ENCODE measurements around the gene BCKDHB. TPM values are rescaled to one million over a fixed set of nuclear protein-coding genes. Genes with fewer than 3 reads are reported as not detected.

Gene BCKDHB
- total and polyA plus RNA-seq, 10 donors, result 6.3 to 16.4 (median 11.0) TPM

DNA sequence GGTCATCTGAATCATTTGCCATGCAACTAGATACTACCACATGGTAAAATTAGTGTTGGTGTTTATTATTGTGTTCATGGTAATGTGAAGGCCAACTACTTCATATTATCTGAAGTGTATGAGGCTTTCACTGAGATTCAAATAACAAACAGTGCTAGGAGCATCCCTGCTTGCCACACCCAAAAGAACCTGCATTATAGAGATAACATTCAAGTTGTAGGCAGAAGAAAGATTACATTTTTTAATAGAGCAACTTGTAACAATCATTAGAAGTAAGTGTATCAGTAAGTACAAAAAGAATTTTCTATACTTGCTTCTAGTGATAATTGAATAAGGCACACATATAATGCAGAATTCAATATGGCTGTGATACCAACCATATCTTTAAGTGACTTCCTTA lies 49.8 kb downstream of the BCKDHB start:
- no peaks in the 10 kb centered on the region for H3K36me3 ChIP-seq
- no peak overlapping the region for H3K27ac ChIP-seq
- TF ChIP-seq, protein P1, sequence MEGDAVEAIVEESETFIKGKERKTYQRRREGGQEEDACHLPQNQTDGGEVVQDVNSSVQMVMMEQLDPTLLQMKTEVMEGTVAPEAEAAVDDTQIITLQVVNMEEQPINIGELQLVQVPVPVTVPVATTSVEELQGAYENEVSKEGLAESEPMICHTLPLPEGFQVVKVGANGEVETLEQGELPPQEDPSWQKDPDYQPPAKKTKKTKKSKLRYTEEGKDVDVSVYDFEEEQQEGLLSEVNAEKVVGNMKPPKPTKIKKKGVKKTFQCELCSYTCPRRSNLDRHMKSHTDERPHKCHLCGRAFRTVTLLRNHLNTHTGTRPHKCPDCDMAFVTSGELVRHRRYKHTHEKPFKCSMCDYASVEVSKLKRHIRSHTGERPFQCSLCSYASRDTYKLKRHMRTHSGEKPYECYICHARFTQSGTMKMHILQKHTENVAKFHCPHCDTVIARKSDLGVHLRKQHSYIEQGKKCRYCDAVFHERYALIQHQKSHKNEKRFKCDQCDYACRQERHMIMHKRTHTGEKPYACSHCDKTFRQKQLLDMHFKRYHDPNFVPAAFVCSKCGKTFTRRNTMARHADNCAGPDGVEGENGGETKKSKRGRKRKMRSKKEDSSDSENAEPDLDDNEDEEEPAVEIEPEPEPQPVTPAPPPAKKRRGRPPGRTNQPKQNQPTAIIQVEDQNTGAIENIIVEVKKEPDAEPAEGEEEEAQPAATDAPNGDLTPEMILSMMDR (IDR thresholded peaks at IDR 0.05 in 8 of 11, conservative IDR thresholded peaks at IDR 0.05 in 3 of 11), result no peak
- no peak for TF ChIP-seq POLR2AphosphoS5 (IDR thresholded peaks at IDR 0.05)
- no peak for TF ChIP-seq POLR2A (IDR thresholded peaks at IDR 0.05)

DNA sequence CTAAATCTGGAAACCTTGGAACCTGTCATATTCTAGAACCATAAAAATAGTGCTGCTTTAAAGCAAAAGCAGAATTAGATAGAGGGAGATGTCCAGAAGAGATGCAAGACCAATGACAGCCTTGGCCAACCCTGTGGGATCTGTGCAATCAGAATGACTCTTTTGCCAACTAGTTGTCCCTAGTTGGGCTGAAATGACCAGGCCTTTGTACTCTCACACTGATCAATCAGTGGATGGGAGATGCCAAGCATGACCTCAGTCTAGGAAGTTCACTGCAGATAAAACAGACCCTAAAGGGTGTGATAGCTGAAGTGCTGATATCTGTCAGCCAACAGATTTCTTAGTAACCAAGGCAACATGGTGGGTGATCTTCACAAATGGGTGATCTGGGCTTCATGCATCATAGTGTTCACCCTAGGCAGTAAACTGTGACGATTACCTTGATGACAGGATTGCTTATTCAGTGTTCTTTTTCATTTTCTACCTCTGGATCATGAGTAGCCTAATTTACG lies 52.1 kb downstream of the BCKDHB start:
- Histone ChIP-seq H3K27me3 (replicated peaks in 1 of 7) (no peaks in the 10 kb centered on the region), H3K36me3 (no peaks in the 10 kb centered on the region), H3K27ac (no peak overlapping the region), H3K9me3 (no peaks in the 10 kb centered on the region), H3K4me1 (peaks cover 0 to 3% (median 0%) of the 10 kb centered on the region in 6 donors), H3K4me3 (no peak overlapping the region)
- intact Hi-C loops (cut with DNase I; ENCODE audit: low total_unique reads), result no loop called here
- TF ChIP-seq POLR2AphosphoS5 (IDR thresholded peaks at IDR 0.05), result no peak
- TF ChIP-seq, protein P1 (IDR thresholded peaks at IDR 0.05 in 8 of 11, conservative IDR thresholded peaks at IDR 0.05 in 3 of 11), result no peak
- TF ChIP-seq POLR2A (IDR thresholded peaks at IDR 0.05), result no peak
- WGBS, 5 donors, result 85 to 95% (median 87%) methylated on average over 2 of the region's 2 CpGs
- no peak for DNase-seq

More for the DNA sequence above, 49.8 kb downstream of the BCKDHB start:
- H3K4me3 ChIP-seq, result no peak overlapping the region
- intact Hi-C loops (cut with DNase I; ENCODE audit: low total_unique reads), result no loop called here
- no peaks in the 10 kb centered on the region for H3K9me3 ChIP-seq
- no peak for DNase-seq
- no peaks in the 10 kb centered on the region for H3K4me1 ChIP-seq
- H3K27me3 ChIP-seq (replicated peaks in 1 of 7), result no peaks in the 10 kb centered on the region

DNA sequence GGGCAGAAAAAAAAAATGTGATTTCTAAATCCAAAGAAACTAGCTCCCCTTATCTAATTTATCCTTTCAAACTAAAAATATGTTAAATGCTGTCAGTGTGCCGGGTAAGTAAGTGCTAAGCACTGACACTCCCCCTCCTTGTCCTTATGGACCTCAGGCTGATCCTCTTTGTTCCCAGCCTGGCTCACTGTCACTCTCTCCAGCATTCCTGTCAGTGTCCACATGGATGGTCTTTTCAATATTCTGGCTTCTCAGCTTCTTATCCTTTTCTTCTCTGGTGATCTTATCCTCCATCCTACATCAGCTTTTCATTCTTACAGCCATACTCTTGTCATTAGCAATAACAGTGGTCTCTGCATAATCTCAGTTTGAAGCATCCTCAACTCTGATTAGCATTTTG lies 55.0 kb downstream of the BCKDHB start:
- WGBS, 5 donors, result 74 to 91% (median 86%) methylated on average over 1 of the region's 1 CpG
- H3K36me3 ChIP-seq, result no peaks in the 10 kb centered on the region
- TF ChIP-seq POLR2AphosphoS5 (IDR thresholded peaks at IDR 0.05), result no peak
- TF ChIP-seq POLR2A (IDR thresholded peaks at IDR 0.05), result no peak

DNA sequence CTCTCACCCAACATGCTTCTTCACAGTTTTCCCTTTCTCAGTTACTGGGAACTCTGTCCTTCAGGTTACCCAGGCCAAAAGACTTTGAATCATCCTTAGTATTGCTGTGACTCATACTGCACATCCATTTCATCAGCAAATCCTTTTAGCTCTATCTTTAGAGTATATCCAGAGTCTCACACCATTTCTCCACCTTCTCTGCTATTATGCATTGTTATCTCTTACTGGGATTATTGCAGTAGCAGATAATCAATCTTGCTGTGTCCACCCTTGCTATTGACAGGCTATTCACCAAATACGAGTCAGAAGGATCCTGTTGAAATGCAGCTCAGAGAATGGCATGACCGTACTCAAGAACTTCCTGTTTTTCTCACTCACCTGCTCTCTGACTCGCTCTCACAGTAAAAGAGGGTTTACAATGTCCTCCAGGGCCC lies 57.3 kb downstream of the BCKDHB start:
- no peak overlapping the region for H3K4me3 ChIP-seq
- DNase-seq, result no peak
- H3K9me3 ChIP-seq, result no peaks in the 10 kb centered on the region
- peaks cover 0 to 22% (median 0%) of the 10 kb centered on the region in 6 donors for H3K4me1 ChIP-seq
- intact Hi-C loops (cut with DNase I; ENCODE audit: low total_unique reads), result no loop called here
- WGBS, 5 donors, result 24 to 51% (median 33%) methylated on average over 3 of the region's 3 CpGs
- peak overlapping the region in 1 of 8 donors; percentile 18 for H3K27ac ChIP-seq
- H3K27me3 ChIP-seq (replicated peaks in 1 of 7), result no peaks in the 10 kb centered on the region
- H3K36me3 ChIP-seq, result peaks cover 0 to 14% (median 2%) of the 10 kb centered on the region in 6 donors
- TF ChIP-seq, protein P1 (IDR thresholded peaks at IDR 0.05 in 8 of 11, conservative IDR thresholded peaks at IDR 0.05 in 3 of 11), result no peak
- no peak for TF ChIP-seq POLR2A (IDR thresholded peaks at IDR 0.05)
- no peak for TF ChIP-seq POLR2AphosphoS5 (IDR thresholded peaks at IDR 0.05)

More for the DNA sequence above, 55.0 kb downstream of the BCKDHB start:
- Histone ChIP-seq H3K9me3 (no peaks in the 10 kb centered on the region), H3K4me3 (no peak overlapping the region), H3K4me1 (peaks cover 0 to 22% (median 0%) of the 10 kb centered on the region in 6 donors), H3K27me3 (replicated peaks in 1 of 7) (no peaks in the 10 kb centered on the region), H3K27ac (no peak overlapping the region)
- intact Hi-C loops (cut with DNase I; ENCODE audit: low total_unique reads), result no loop called here
- DNase-seq, result no peak
